Measurements from ENCODE around the gene TIMELESS.

- TF ChIP-seq CTCF (IDR thresholded peaks at IDR 0.05) (no peak), POLR2A (IDR thresholded peaks at IDR 0.05) (no peak)
Measured at GRCh38 chr12:56417739-56418138, 31.5 kb downstream of the TIMELESS start.

All from suprapubic skin (tissue), 3 donors.